ENCODE measurements around the gene ASB15.
"Not testable (repeated sequence)": the region's sequence is repeated elsewhere in the genome, so short reads cannot be mapped to it uniquely, and the experiment has no call there.

- TF ChIP-seq FOXK2 (IDR thresholded peaks at IDR 0.05); SP1 (IDR thresholded peaks at IDR 0.05); BHLHE40 (IDR thresholded peaks at IDR 0.05; ENCODE audit: borderline replicate concordance); ZNF384 (IDR thresholded peaks at IDR 0.05); HDGF (IDR thresholded peaks at IDR 0.05; ENCODE audit: borderline replicate concordance); TARDBP (IDR thresholded peaks at IDR 0.05); ELF4 (IDR thresholded peaks at IDR 0.05); SUZ12 (IDR thresholded peaks at IDR 0.05): not testable (repeated sequence)
Observed at GRCh38 chr7:123634011-123634573, 32.5 kb downstream of the ASB15 start.

All from HEK293T (cell line).